22Rv1 (cell line): ENCODE results near the gene LHFPL6.

Experiments used
- ZFX ChIP-seq: fragments of 450-650 bp; IDR thresholded peaks from 2 replicates; pipeline ENCODE4 v1.6.1; 2017; ENCODE audit warnings: antibody characterized with exemption, borderline replicate concordance
- TF ChIP-seq, protein P1 (sequence below): fragments of 450-650 bp; IDR thresholded peaks from 2 replicates; pipeline ENCODE4 v1.5.1; 2017; ENCODE audit warnings: mild to moderate bottlenecking

DNA sequence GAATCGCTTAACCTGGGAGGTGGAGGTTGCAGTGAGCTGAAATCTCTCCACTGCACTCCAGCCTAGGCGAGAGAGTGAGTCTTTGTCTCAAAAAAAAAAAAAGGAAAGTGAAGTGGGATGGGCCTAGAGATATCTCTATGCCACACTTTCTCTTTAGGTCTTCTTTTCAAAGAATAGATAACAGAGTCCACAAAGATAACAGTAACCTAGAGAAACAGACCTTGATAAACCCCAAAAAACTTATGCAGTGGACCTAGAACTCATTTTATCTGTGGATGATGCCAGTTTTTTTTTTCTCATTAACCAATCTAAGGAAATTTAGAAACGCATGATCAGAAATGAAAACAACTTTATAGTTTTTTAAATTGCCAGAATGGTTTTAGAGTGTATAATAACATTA is 227.4 kb downstream of the LHFPL6 start:
- TF ChIP-seq, protein P1, sequence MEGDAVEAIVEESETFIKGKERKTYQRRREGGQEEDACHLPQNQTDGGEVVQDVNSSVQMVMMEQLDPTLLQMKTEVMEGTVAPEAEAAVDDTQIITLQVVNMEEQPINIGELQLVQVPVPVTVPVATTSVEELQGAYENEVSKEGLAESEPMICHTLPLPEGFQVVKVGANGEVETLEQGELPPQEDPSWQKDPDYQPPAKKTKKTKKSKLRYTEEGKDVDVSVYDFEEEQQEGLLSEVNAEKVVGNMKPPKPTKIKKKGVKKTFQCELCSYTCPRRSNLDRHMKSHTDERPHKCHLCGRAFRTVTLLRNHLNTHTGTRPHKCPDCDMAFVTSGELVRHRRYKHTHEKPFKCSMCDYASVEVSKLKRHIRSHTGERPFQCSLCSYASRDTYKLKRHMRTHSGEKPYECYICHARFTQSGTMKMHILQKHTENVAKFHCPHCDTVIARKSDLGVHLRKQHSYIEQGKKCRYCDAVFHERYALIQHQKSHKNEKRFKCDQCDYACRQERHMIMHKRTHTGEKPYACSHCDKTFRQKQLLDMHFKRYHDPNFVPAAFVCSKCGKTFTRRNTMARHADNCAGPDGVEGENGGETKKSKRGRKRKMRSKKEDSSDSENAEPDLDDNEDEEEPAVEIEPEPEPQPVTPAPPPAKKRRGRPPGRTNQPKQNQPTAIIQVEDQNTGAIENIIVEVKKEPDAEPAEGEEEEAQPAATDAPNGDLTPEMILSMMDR, result no peak
- TF ChIP-seq ZFX, result no peak
